ENCODE data around the gene PCDHGA4. TPM values are rescaled to one million over a fixed set of nuclear protein-coding genes. Genes with fewer than 3 reads are reported as not detected.

Gene PCDHGA4
- total RNA-seq, 1 donor: 2.7 TPM

DNA sequence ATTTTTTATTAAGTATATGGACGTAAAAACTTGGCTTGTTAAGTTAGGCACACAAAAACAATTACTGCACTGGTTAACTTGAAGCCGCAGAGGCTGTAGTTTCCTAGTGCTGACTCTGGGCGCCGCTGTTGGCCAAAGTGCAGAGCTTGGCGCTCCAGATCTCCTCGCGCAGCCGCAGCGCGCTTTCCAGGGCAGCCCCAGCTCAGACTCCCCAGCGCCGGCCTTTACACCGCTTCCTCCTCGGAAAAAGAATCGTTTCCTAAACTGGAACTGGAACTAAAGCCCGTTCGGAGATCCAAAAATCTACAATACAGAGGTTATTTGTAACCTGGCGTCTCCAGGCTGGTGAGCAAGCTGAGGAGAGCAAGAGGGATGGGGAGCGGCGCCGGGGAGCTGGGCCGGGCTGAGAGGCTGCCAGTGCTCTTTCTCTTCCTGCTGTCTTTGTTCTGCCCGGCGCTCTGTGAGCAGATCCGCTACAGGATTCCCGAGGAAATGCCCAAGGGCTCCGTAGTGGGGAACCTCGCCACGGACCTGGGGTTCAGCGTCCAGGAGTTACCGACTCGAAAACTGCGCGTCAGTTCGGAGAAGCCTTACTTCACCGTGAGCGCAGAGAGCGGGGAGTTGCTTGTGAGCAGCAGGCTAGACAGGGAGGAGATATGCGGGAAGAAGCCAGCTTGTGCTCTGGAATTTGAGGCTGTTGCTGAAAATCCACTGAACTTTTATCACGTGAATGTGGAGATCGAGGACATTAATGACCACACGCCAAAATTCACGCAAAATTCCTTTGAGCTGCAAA is 43.1 kb downstream of the PCDHGA4 start, which contains the start of gene PCDHGB5:
PCDHGB5 (plus strand) TSS at position 192 of the 796 bp plus-strand sequence; CDS start at position 373, 181 bp downstream.

DNA sequence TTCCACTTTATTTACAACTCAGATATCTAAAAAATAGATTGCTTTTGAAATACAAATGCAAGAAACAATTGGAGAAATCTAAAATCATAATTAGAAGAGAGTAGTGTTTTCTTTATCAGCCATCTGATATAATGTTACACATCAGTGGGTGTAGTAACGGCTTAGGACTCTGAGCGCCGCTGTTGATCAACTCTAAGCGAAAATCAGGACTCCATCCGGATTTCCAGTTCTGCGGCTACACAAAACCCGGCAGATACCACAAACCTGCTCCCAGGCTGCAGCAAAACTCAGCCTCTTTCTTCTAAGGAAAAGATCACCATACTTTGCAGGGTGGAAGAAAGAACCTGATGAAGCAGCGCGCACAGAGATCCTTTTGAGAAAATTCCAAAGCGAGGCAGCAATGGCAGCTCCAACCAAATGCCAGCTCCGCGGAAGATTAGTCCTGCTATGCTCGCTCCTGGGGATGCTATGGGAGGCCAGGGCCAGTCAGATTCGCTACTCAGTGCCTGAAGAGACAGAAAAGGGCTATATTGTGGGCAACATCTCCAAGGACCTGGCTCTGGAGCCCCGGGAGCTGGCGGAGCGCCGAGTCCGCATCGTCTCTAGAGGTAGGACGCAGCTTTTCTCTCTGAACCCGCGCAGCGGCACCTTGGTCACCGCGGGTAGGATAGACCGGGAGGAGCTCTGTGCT is 47.9 kb downstream of the PCDHGA4 start, which contains the start of gene PCDHGA9:
PCDHGA9 (plus strand) TSS at position 226 of the 691 bp plus-strand sequence; CDS start at position 401, 175 bp downstream.

Other genes with a start within 250 kb of the PCDHGA4 start
- gene PCDHB4, start 233.2 kb upstream of the PCDHGA4 start, total RNA-seq: 0.22 and 0.39 TPM in 2 replicates
- under 0.01 and 0.54 TPM in 2 replicates for gene PCDHB5, start 219.8 kb upstream of the PCDHGA4 start, total RNA-seq
- 0.11 and 0.39 TPM in 2 replicates for gene PCDHB6, start 205.0 kb upstream of the PCDHGA4 start, total RNA-seq
- gene PCDHB7, start 182.4 kb upstream of the PCDHGA4 start, total RNA-seq: 0.22 and 0.79 TPM in 2 replicates
- under 0.01 TPM in 1 of 2 replicates, not detected in the other for gene PCDHB8, start 177.2 kb upstream of the PCDHGA4 start, total RNA-seq
- gene PCDHB16, start 172.6 kb upstream of the PCDHGA4 start, total RNA-seq: under 0.01 and 0.11 TPM in 2 replicates
- 0.54 TPM in 1 of 2 replicates, not detected in the other for gene PCDHB9, start 167.9 kb upstream of the PCDHGA4 start, total RNA-seq
- gene PCDHB10, start 162.7 kb upstream of the PCDHGA4 start, total RNA-seq: 0.39 TPM in 1 of 2 replicates, not detected in the other
- gene PCDHB11, start 155.4 kb upstream of the PCDHGA4 start, total RNA-seq: 0.39 TPM in 1 of 2 replicates, not detected in the other
- under 0.01 and 0.11 TPM in 2 replicates for gene PCDHB12, start 146.3 kb upstream of the PCDHGA4 start, total RNA-seq
- gene PCDHB13, start 141.1 kb upstream of the PCDHGA4 start, total RNA-seq: 0.43 and 0.79 TPM in 2 replicates
- 0.22 and 1.2 TPM in 2 replicates for gene PCDHB14, start 131.7 kb upstream of the PCDHGA4 start, total RNA-seq
- 0.11 and 0.39 TPM in 2 replicates for gene PCDHB15, start 109.6 kb upstream of the PCDHGA4 start, total RNA-seq
- gene SLC25A2, start 51.0 kb upstream of the PCDHGA4 start, total RNA-seq: 0.22 and 0.39 TPM in 2 replicates
- 49.9 and 60.9 TPM in 2 replicates for gene TAF7, start 34.2 kb upstream of the PCDHGA4 start, total RNA-seq
- gene PCDHGA1, start 24.5 kb upstream of the PCDHGA4 start, total RNA-seq: 0.22 and 0.39 TPM in 2 replicates
- 0.43 and 1.2 TPM in 2 replicates for gene PCDHGA2, start 16.3 kb upstream of the PCDHGA4 start, total RNA-seq
- 0.33 and 1.2 TPM in 2 replicates for gene PCDHGA3, start 11.2 kb upstream of the PCDHGA4 start, total RNA-seq
- gene PCDHGB1, start 4.9 kb upstream of the PCDHGA4 start, total RNA-seq: 0.98 and 2.0 TPM in 2 replicates
- gene PCDHGB2, start 5.0 kb downstream of the PCDHGA4 start, total RNA-seq: 0.33 and 2.4 TPM in 2 replicates
- 0.43 and 1.6 TPM in 2 replicates for gene PCDHGA5, start 9.1 kb downstream of the PCDHGA4 start, total RNA-seq
- 3.1 and 5.9 TPM in 2 replicates for gene PCDHGB3, start 15.2 kb downstream of the PCDHGA4 start, total RNA-seq
- 2.6 and 3.9 TPM in 2 replicates for gene PCDHGA6, start 18.9 kb downstream of the PCDHGA4 start, total RNA-seq
- gene PCDHGA7, start 27.7 kb downstream of the PCDHGA4 start, total RNA-seq: 2.8 and 5.5 TPM in 2 replicates
- gene PCDHGB4, start 32.7 kb downstream of the PCDHGA4 start, total RNA-seq: 12.0 and 13.0 TPM in 2 replicates
- gene PCDHGA8, start 37.6 kb downstream of the PCDHGA4 start, total RNA-seq: 1.2 and 3.5 TPM in 2 replicates
- 13.7 and 15.4 TPM in 2 replicates for gene PCDHGB5, start 42.9 kb downstream of the PCDHGA4 start, total RNA-seq
- gene PCDHGA9, start 47.8 kb downstream of the PCDHGA4 start, total RNA-seq: 4.3 and 5.7 TPM in 2 replicates
- gene PCDHGB6, start 53.0 kb downstream of the PCDHGA4 start, total RNA-seq: 2.3 and 3.1 TPM in 2 replicates
- 4.4 and 9.4 TPM in 2 replicates for gene PCDHGA10, start 58.0 kb downstream of the PCDHGA4 start, total RNA-seq
- gene PCDHGB7, start 62.7 kb downstream of the PCDHGA4 start, total RNA-seq: 1.8 and 7.5 TPM in 2 replicates
- 6.2 and 9.0 TPM in 2 replicates for gene PCDHGA11, start 66.0 kb downstream of the PCDHGA4 start, total RNA-seq
- gene PCDHGA12, start 75.5 kb downstream of the PCDHGA4 start, total RNA-seq: 6.7 and 8.2 TPM in 2 replicates
- 9.4 and 10.3 TPM in 2 replicates for gene PCDHGC3, start 120.9 kb downstream of the PCDHGA4 start, total RNA-seq
- 0.54 and 2.4 TPM in 2 replicates for gene PCDHGC4, start 130.0 kb downstream of the PCDHGA4 start, total RNA-seq
- gene PCDHGC5, start 134.1 kb downstream of the PCDHGA4 start, total RNA-seq: 0.22 and 1.6 TPM in 2 replicates

Measured in placental epithelial cell (primary cell).